GM19463 (cell line): ENCODE measurements around the gene PLEKHB2.
A peak's percentile ranks its signal among the peaks of the same experiment; 100 is the strongest.
"Not testable (repeated sequence)": the region's sequence is repeated elsewhere in the genome, so short reads cannot be mapped to it uniquely, and the experiment has no call there.

ENCODE experiments used
- ATAC-seq: cut with Tn5 transposase; IDR thresholded peaks from one replicate; pipeline ENCODE4 v1.9.1; 2021; ENCODE audit warnings: mild to moderate bottlenecking, moderate library complexity; ENCODE audit not compliant: unreplicated experiment

PLEKHB2 gene

DNA sequence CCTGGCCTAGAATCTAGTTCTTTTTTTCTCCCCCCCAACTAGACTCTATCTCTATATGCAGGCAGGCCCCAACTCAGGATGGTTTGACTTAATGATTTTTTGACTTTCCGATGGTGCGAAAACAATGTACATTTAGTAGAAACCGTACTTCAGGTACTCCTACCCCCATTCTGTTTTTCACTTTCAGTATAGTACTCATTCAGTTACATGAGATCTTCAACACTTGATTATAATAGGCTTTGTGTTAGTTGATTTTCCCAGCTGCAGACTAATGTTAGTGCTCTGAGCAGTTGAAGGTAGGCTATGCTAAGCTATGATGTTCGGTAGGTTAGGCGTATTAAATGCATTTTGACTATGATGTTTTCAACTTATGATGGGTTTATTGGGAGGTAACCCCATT lies 37.7 kb downstream of the PLEKHB2 start:
- no peak for ATAC-seq

DNA sequence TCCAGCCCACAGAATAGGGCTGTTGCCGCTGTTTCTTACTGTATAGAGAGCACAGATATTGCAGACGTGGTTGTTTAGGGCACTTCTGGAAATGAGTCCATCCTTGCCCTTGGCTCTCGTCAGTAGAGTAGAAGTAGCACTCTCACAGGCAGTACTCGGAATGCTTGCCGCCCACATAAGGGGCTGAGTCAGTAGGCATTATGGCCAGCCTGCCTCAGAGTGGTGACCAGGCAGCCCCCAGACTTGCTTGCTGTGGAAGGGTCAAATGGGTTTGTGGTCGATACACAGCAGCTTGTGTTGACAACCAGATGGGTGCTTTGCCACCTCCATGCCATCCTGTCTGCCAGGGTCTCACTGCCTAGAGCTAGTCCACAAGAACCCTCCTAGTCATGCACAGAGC lies 38.7 kb downstream of the PLEKHB2 start:
- ATAC-seq = no peak

DNA sequence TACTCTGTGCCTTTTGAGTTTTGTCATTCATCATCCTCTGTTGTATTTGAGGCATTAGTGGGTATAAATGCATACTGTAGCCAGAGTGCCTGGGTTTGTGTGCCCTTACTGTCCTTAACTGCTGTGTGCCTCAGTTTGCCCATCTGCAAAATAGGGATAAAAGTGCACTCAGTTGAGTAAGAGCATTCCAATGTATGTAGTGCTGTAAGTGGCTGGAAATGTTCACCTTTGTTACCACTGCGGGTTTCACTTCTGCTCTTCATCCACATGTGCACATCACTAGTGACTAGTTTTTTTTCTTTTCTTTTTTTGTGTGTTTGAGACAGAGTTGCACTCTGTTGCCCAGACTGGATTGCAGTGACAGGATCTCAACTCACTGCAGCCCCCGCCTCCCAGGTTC lies 39.9 kb downstream of the PLEKHB2 start:
- ATAC-seq = peak; percentile 80

DNA sequence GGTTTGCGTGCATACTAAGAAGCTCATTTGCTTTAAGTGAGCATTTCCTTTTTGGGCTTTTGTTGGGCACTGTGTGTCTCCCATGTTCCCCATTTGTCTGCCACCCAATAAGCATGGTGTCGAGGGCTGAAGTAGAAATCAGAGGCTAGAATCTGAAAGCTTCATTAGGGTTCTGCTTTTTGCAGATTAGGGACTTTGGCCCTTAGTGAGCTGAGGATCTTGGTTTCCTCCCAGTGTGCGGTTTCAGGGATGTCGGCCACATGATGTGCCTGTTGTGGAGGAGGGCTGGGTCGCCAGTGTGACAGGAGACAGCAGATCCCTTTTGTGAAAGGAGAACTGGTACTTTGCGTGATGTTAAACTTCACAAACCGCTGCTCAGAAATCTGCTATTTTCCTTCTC lies 41.1 kb downstream of the PLEKHB2 start:
- no peak for ATAC-seq

- no peak for ATAC-seq
These were observed 41.6 kb downstream of the PLEKHB2 start for GRCh38 chr2:131146749-131147148.

DNA sequence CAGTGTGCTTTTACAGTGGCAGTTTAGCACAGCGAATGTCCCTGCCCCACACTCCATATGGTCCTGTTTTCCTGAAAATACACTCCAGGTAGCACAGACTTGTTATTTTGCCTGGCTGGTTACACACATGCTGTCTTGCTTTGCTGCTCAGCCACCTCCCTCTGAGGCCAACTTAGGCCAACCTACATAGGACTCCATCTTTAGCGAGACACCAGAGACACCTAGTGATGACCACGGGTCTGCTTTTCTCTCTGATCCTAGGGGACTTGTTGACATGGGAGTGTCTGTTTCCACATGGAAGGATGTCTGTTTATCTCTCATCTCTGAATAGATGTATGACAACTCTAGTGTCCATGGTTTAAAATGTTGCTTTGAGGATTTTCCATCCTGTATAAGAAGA lies 43.3 kb downstream of the PLEKHB2 start:
- ATAC-seq = no peak

GRCh38 chr2:131150109-131150508 lies 45.0 kb downstream of the PLEKHB2 start:
- not testable (repeated sequence) for ATAC-seq

- no peak for ATAC-seq
These were observed 46.3 kb downstream of the PLEKHB2 start for GRCh38 chr2:131151398-131151797.

DNA sequence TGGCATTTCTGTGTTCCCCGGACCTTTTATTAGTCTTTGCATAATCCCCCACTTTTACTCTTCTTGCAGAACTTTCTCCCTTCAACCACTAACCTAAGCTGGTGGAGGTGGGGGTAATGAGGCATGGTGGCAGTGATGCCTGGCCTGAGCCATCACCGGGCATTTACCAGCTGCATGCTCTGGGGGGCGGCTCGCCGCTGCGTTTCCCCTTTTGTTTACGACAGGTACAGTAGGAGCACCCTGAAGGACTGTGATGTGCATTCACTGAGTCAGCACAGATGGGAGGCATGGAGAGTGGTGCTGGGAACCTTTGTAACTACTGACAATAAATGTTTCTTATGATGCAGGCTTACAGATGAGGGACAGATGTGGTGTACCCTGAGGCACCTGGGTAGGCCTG lies 46.9 kb downstream of the PLEKHB2 start:
- no peak for ATAC-seq

DNA sequence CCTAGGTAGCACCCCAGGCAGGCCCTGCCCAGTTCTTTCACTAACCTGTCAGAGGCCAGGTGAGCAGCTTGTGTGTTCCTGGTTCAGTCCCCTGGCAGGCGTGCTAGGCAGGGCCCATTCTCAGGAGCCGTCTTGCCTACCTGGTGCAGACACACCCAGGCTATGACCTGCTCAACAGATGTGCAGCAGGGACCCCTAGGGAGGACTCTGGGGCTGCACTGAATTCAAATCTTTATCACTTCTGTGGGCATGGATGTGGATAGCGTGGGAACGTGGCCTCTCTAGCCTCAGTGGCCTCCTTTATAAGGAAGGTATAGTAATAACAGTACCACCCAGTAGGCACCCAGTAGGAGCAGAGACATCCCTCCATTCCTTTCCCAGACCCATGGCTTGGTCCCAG lies 48.4 kb downstream of the PLEKHB2 start:
- ATAC-seq = no peak

DNA sequence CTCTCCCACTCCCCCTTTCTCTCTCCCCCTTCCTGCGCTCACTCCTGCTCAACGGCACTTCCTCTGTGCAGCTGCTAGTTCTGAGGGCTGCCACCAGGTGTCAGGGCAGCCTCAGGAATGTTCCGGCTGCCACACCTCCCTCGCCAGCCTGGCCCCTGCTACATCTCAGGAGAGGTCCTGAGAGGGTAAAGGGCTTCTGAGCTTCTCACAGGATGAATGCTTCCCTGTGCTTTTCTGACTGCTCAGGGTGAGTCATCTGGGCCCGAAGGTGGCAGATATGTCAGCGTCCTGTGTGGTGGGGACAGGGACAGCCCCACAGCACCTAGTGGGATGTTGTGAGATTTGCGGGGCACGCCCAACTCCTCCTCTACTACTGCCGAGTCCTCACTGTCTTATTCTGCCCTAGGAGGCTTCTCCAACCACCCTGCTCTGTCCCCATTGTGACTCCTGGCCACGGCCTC lies 49.0 kb downstream of the PLEKHB2 start:
- ATAC-seq = peak; percentile 85

GRCh38 chr2:131154647-131155046 lies 49.5 kb downstream of the PLEKHB2 start:
- no peak for ATAC-seq

GRCh38 chr2:131155208-131155855 lies 50.2 kb downstream of the PLEKHB2 start:
- ATAC-seq = no peak

DNA sequence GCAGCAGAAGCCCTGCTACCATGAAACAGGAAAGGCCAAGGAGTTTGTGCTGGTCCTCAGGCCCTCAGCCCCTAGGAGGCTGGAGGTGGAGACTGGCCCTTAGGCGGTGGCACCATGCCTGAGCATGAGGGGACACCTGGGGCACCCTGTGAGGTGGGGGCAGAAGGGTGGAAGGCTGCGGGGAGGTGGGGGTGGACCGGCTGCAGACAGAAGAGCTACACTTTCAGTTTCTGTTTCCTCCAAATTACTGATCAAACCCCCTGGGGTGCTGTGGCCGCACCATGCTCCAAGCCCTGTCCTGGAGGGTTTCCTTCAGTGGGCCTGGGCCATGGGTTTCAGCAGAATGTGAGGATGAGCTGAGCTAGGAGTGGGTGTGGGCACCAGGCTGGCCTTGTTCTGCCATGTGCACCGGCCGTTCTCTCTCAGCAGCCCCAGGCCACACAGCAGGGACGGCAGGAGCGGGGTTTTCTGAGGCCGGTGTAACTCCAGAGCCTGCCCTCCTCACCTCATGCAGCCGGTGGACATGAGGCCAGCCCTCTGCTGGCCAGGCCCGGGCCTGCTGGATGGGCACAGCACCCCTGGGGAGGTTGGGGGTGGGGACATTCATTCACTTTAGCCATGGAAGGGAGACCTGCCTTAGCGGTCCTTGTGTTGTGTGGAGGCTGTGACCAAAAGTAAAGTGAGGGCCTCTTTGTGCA lies 51.5 kb downstream of the PLEKHB2 start:
- peak; percentile 34 for ATAC-seq

GRCh38 chr2:131165562-131165961 lies 60.4 kb downstream of the PLEKHB2 start:
- not testable (repeated sequence) for ATAC-seq

- ATAC-seq = no peak
These were observed 63.4 kb downstream of the PLEKHB2 start for GRCh38 chr2:131168538-131168937.

DNA sequence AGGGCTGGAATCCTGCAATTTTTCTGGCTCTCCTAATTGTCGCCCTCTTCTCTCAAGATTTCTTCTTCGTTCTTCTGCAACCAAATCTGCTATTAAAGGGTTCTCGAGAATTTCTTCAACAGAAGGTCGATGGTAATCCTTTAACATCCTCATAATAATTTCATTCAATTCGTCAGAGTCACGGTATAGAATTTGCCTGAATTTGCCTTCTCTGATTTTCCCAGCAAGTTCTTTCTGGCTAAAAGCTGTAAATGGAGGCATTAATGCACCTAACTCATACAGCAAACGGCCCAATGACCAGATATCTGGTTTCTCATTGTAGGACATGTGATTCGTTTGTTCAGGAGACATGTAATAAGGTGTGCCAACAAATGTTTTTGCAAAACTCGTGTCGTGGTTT lies 72.9 kb downstream of the PLEKHB2 start:
- ATAC-seq = not testable (repeated sequence)

DNA sequence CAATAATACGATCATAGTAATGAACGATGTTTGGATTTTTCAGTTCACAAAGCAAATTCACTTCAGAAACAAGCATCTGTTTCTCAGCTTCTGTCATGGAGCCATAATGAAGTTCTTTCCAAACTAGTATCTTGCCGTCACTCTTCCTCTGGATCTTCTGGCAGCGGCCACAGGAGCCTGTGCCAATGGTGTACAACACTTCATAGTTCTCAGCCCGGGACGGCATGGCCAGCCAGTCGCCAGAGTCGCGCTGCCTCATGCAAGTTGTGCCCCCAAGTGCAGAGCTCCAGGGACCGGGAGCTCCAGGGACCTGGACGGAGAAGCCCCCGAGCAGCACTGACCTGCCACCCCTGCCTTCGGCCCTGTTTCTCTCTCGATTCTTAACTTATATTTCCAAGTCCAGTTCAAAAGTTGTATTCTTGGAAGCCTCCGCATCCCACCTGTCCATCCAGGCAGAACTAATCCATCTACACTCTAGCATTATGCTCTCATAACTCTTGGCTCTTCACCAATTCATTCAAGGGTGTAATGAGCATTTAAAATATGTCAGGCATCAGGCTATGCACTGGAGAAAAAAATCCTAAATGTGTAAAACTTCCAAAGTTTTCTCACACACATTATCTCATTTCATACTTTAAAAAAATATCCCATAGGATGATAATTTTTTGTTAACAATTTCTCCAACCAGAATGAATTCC lies 73.7 kb downstream of the PLEKHB2 start:
- ATAC-seq = not testable (repeated sequence)

DNA sequence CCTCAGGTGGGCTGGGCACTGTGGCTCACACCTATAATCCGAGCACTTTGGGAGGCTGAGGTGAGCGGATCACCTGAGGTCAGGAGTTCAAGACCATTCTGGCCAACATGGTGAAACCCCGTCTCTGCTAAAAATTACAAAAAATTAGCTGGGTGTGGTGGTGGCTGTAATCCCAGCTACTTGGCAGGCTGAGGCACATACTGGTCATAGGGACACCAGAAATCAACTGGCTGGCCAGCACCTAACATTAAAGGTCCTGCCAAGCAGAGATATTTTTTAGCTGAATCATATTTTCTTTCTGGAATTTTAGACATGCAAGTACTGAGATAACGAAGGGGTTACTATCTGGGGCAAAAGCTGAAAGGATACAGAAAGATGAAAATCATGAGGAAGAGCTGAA lies 76.3 kb downstream of the PLEKHB2 start:
- not testable (repeated sequence) for ATAC-seq

GRCh38 chr2:131193421-131193820 lies 88.3 kb downstream of the PLEKHB2 start:
- not testable (repeated sequence) for ATAC-seq

DNA sequence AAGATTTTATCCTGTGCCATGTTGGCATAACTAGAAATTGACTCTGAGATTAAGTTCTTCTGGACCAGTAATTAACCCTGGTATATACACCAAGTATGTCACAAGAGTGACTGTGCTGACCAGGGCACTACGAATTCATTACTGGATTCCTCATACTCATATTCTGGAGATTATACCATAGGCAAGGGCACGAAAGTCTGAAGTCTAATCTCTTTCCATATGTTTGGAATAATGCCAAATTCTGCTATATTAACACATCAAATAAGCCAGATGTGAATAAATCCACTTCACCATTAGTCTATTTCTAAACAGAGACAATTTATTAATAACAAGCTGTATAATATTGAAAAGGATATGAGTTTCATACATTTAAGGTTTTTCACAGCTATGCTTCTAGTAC lies 91.0 kb downstream of the PLEKHB2 start:
- ATAC-seq = not testable (repeated sequence)
